HG02763 (cell line): ENCODE measurements around the gene UBE2O.
"Not testable (repeated sequence)": the region's sequence is repeated elsewhere in the genome, so short reads cannot be mapped to it uniquely, and the experiment has no call there.

Source experiments
- ATAC-seq: cut with Tn5 transposase; IDR thresholded peaks from one replicate; pipeline ENCODE4 v1.9.1; 2021; ENCODE audit warnings: mild to moderate bottlenecking, moderate library complexity; ENCODE audit not compliant: unreplicated experiment

The UBE2O gene

GRCh38 chr17:76354747-76355310, 98.1 kb downstream of the UBE2O start:
- ATAC-seq: no peak

- ATAC-seq: no peak
Measured at GRCh38 chr17:76354317-76354729, 98.6 kb downstream of the UBE2O start.

- peak; percentile 88 for ATAC-seq
Measured at GRCh38 chr17:76353599-76354316, 99.2 kb downstream of the UBE2O start, which contains the start of gene PRPSAP1. Gene PRPSAP1 (minus strand): TSS chr17:76353916. CDS start chr17:76353703, 213 bp downstream.

- peak; percentile 21 for ATAC-seq
Measured at GRCh38 chr17:76353004-76353598, 99.9 kb downstream of the UBE2O start.

GRCh38 chr17:76351526-76352071, 101.4 kb downstream of the UBE2O start:
- ATAC-seq: no peak

GRCh38 chr17:76350463-76350862, 102.5 kb downstream of the UBE2O start:
- no peak for ATAC-seq

- not testable (repeated sequence) for ATAC-seq
Measured at GRCh38 chr17:76346936-76347335, 106.0 kb downstream of the UBE2O start.

- no peak for ATAC-seq
Measured at GRCh38 chr17:76345377-76345974, 107.5 kb downstream of the UBE2O start.

- ATAC-seq: no peak
Measured at GRCh38 chr17:76343106-76343505, 109.8 kb downstream of the UBE2O start.

- no peak for ATAC-seq
Measured at GRCh38 chr17:76341301-76341700, 111.7 kb downstream of the UBE2O start.
